Measurements from ENCODE around the gene CDK9.

GRCh38 chr9:127818574-127818973 lies 32.7 kb downstream of the CDK9 start:
- TF ChIP-seq CTCF (IDR thresholded peaks at IDR 0.05) (no peak), POLR2A (IDR thresholded peaks at IDR 0.05) (no peak)

Measured in body of pancreas (tissue), 4 donors.